Mesendoderm (in vitro differentiated cells): ENCODE measurements around the gene EHF.

Source experiments
- DNase-seq: peaks from one replicate; pipeline ENCODE4 v3.0.0; 2013
- H2AK5ac ChIP-seq: 2 replicates; pipeline ENCODE4 v1.6.1; 2013; ENCODE audit warnings: low read length, inconsistent platforms
- H2BK120ac ChIP-seq: 2 replicates; pipeline ENCODE4 v1.6.1; 2013; ENCODE audit warnings: low read depth, mild to moderate bottlenecking, low read length, moderate library complexity, mixed read lengths
- H2BK15ac ChIP-seq: replicated peaks from 2 replicates; pipeline ENCODE4 v1.6.1; 2013; ENCODE audit warnings: low read depth, mild to moderate bottlenecking, moderate library complexity
- H2BK5ac ChIP-seq: 2 replicates; pipeline ENCODE4 v1.6.1; 2013; ENCODE audit warnings: low read length, inconsistent platforms
- H3K18ac ChIP-seq: 2 replicates; pipeline ENCODE4 v1.6.1; 2013; ENCODE audit warnings: mild to moderate bottlenecking, low read length, mixed read lengths
- H3K23ac ChIP-seq: one replicate; pipeline ENCODE4 v1.6.1; 2013; ENCODE audit warnings: low read length
- H3K27ac ChIP-seq: 2 replicates; pipeline ENCODE4 v1.5.1; 2013; ENCODE audit warnings: low read depth, mild to moderate bottlenecking, inconsistent platforms, low read length, moderate library complexity
- H3K27me3 ChIP-seq: 2 replicates; pipeline ENCODE4 v1.6.1; 2013; ENCODE audit warnings: low read length, control low read depth, mild to moderate bottlenecking, inconsistent platforms; ENCODE audit not compliant: insufficient read depth, poor library complexity
- H3K36me3 ChIP-seq: 2 replicates; pipeline ENCODE4 v1.6.1; 2013; ENCODE audit warnings: low read length, inconsistent platforms; ENCODE audit not compliant: control insufficient read depth, insufficient read depth
- H3K4ac ChIP-seq: one replicate; pipeline ENCODE4 v1.6.1; 2013; ENCODE audit warnings: low read depth, mild to moderate bottlenecking, low read length, moderate library complexity
- H3K4me1 ChIP-seq: 2 replicates; pipeline ENCODE4 v1.6.1; 2013; ENCODE audit warnings: low read depth, low read length, inconsistent platforms; ENCODE audit not compliant: control insufficient read depth
- H3K4me2 ChIP-seq: 2 replicates; pipeline ENCODE4 v1.6.1; 2013; ENCODE audit warnings: low read length
- H3K4me3 ChIP-seq: 2 replicates; pipeline ENCODE4 v1.5.1; 2013; ENCODE audit warnings: mild to moderate bottlenecking, low read length
- H3K56ac ChIP-seq: one replicate; pipeline ENCODE4 v1.6.1; 2013; ENCODE audit warnings: low read length
- H3K79me1 ChIP-seq: 2 replicates; pipeline ENCODE4 v1.6.1; 2013; ENCODE audit warnings: low read length, inconsistent platforms
- H3K79me2 ChIP-seq: 2 replicates; pipeline ENCODE4 v1.6.1; 2013; ENCODE audit warnings: mild to moderate bottlenecking, low read length; ENCODE audit not compliant: control insufficient read depth, insufficient read depth
- H3K9ac ChIP-seq: 2 replicates; pipeline ENCODE4 v1.6.1; 2013; ENCODE audit warnings: low read length, inconsistent platforms
- H4K5ac ChIP-seq: one replicate; pipeline ENCODE4 v1.6.1; 2013; ENCODE audit warnings: low read length
- H4K8ac ChIP-seq: one replicate; pipeline ENCODE4 v1.6.1; 2013; ENCODE audit warnings: low read depth, mild to moderate bottlenecking, control low read depth, low read length, moderate library complexity
- WGBS: extraction: QIAGEN DNeasy Blood & Tissue Kit; methylation state at CpG from one replicate; pipeline ENCODE4 v1.1.7; 2013; ENCODE audit warnings: low lambda C conversion rate, missing lambda C conversion rate; ENCODE audit not compliant: insufficient coverage; ENCODE audit errors: extremely low coverage; 5-methylcytosine and 5-hydroxymethylcytosine counted together

The EHF gene

GRCh38 chr11:34619062-34619516 lies 1.8 kb upstream of the EHF start:
- H3K4me3 ChIP-seq, result no peak overlapping the region
- no peak overlapping the region for H3K9ac ChIP-seq
- peaks cover 8% of the 10 kb centered on the region for H3K4me1 ChIP-seq
- H2BK120ac ChIP-seq, result no peak overlapping the region
- no peak overlapping the region for H2AK5ac ChIP-seq
- no peak overlapping the region for H4K8ac ChIP-seq
- no peak overlapping the region for H3K18ac ChIP-seq
- H3K27ac ChIP-seq, result no peak overlapping the region
- no peaks in the 10 kb centered on the region for H3K27me3 ChIP-seq
- no peaks in the 10 kb centered on the region for H3K36me3 ChIP-seq
- no peak overlapping the region for H4K5ac ChIP-seq
- no peak overlapping the region for H3K4ac ChIP-seq
- peak; percentile 41 for DNase-seq
- WGBS, result no CpG with 5 or more reads among the region's 2 CpGs
- H3K79me2 ChIP-seq, result no peaks in the 10 kb centered on the region
- H3K56ac ChIP-seq, result no peak overlapping the region
- H2BK5ac ChIP-seq, result no peak overlapping the region
- no peak overlapping the region for H3K23ac ChIP-seq
- H3K4me2 ChIP-seq, result no peak overlapping the region
- no peaks in the 10 kb centered on the region for H3K79me1 ChIP-seq
- H2BK15ac ChIP-seq, result no peak overlapping the region

GRCh38 chr11:34620202-34620601 lies 691 bp upstream of the EHF start:
- no peak overlapping the region for H3K18ac ChIP-seq
- H3K4me3 ChIP-seq, result no peak overlapping the region
- H3K4me2 ChIP-seq, result no peak overlapping the region
- WGBS, result no CpG with 5 or more reads among the region's 2 CpGs
- H3K56ac ChIP-seq, result no peak overlapping the region
- no peaks in the 10 kb centered on the region for H3K79me2 ChIP-seq
- no peak overlapping the region for H3K23ac ChIP-seq
- peaks cover 8% of the 10 kb centered on the region for H3K4me1 ChIP-seq
- no peak overlapping the region for H4K8ac ChIP-seq
- no peak overlapping the region for H2BK120ac ChIP-seq
- H4K5ac ChIP-seq, result no peak overlapping the region
- H3K36me3 ChIP-seq, result no peaks in the 10 kb centered on the region
- no peaks in the 10 kb centered on the region for H3K79me1 ChIP-seq
- H2AK5ac ChIP-seq, result no peak overlapping the region
- H3K4ac ChIP-seq, result no peak overlapping the region
- no peaks in the 10 kb centered on the region for H3K27me3 ChIP-seq
- no peak overlapping the region for H3K27ac ChIP-seq
- H3K9ac ChIP-seq, result no peak overlapping the region
- no peak for DNase-seq
- H2BK15ac ChIP-seq, result no peak overlapping the region
- H2BK5ac ChIP-seq, result no peak overlapping the region

- Histone ChIP-seq H3K4ac (peak overlapping the region; percentile 43), H2BK120ac (no peak overlapping the region), H3K56ac (no peak overlapping the region), H4K5ac (peak overlapping the region; percentile 79), H3K4me3 (no peak overlapping the region), H2AK5ac (no peak overlapping the region), H3K9ac (no peak overlapping the region), H2BK15ac (no peak overlapping the region), H3K4me1 (peaks cover 8% of the 10 kb centered on the region), H3K4me2 (no peak overlapping the region), H3K27me3 (no peaks in the 10 kb centered on the region), H4K8ac (no peak overlapping the region), H3K18ac (no peak overlapping the region), H3K27ac (no peak overlapping the region), H3K79me1 (no peaks in the 10 kb centered on the region), H3K36me3 (no peaks in the 10 kb centered on the region), H3K79me2 (no peaks in the 10 kb centered on the region), H2BK5ac (no peak overlapping the region), H3K23ac (no peak overlapping the region)
- no peak for DNase-seq
- WGBS, result no CpG with 5 or more reads among the region's 2 CpGs
Measured at GRCh38 chr11:34621876-34622275, 983 bp downstream of the EHF start.

- no CpG with 5 or more reads among the region's 9 CpGs for WGBS
Measured at GRCh38 chr11:34623463-34623862, 2.6 kb downstream of the EHF start.

GRCh38 chr11:34624069-34624468 lies 3.2 kb downstream of the EHF start:
- H3K18ac ChIP-seq, result no peak overlapping the region
- H3K36me3 ChIP-seq, result no peaks in the 10 kb centered on the region

More at GRCh38 chr11:34623463-34623862, 2.6 kb downstream of the EHF start:
- no peak overlapping the region for H3K56ac ChIP-seq
- H3K4me3 ChIP-seq, result no peak overlapping the region
- no peak overlapping the region for H2BK5ac ChIP-seq
- H3K36me3 ChIP-seq, result no peaks in the 10 kb centered on the region
- no peak overlapping the region for H3K23ac ChIP-seq
- H3K79me1 ChIP-seq, result no peaks in the 10 kb centered on the region
- no peak overlapping the region for H2AK5ac ChIP-seq
- H4K8ac ChIP-seq, result no peak overlapping the region
- H2BK15ac ChIP-seq, result no peak overlapping the region
- no peak overlapping the region for H3K4ac ChIP-seq
- peaks cover 8% of the 10 kb centered on the region for H3K4me1 ChIP-seq
- H3K9ac ChIP-seq, result no peak overlapping the region
- H3K27me3 ChIP-seq, result no peaks in the 10 kb centered on the region
- no peaks in the 10 kb centered on the region for H3K79me2 ChIP-seq
- H4K5ac ChIP-seq, result no peak overlapping the region
- H3K27ac ChIP-seq, result no peak overlapping the region
- no peak overlapping the region for H3K18ac ChIP-seq
- no peak for DNase-seq
- H2BK120ac ChIP-seq, result no peak overlapping the region
- H3K4me2 ChIP-seq, result no peak overlapping the region

GRCh38 chr11:34625576-34625975 lies 4.7 kb downstream of the EHF start:
- no peak overlapping the region for H3K4me2 ChIP-seq
- H3K4ac ChIP-seq, result no peak overlapping the region
- H4K8ac ChIP-seq, result no peak overlapping the region
- no peak overlapping the region for H3K27ac ChIP-seq
- no peak overlapping the region for H3K9ac ChIP-seq
- H2BK120ac ChIP-seq, result no peak overlapping the region
- H2BK15ac ChIP-seq, result no peak overlapping the region
- H3K79me1 ChIP-seq, result no peaks in the 10 kb centered on the region
- no peak overlapping the region for H2BK5ac ChIP-seq
- no peak overlapping the region for H2AK5ac ChIP-seq
- DNase-seq, result no peak
- H3K27me3 ChIP-seq, result no peaks in the 10 kb centered on the region
- H4K5ac ChIP-seq, result no peak overlapping the region
- H3K56ac ChIP-seq, result no peak overlapping the region
- H3K4me3 ChIP-seq, result no peak overlapping the region
- H3K18ac ChIP-seq, result no peak overlapping the region
- H3K4me1 ChIP-seq, result peaks cover 4% of the 10 kb centered on the region
- WGBS, result no CpG with 5 or more reads among the region's 4 CpGs
- H3K36me3 ChIP-seq, result no peaks in the 10 kb centered on the region
- H3K23ac ChIP-seq, result no peak overlapping the region
- no peaks in the 10 kb centered on the region for H3K79me2 ChIP-seq

More at GRCh38 chr11:34624069-34624468, 3.2 kb downstream of the EHF start:
- Histone ChIP-seq H3K4me2 (no peak overlapping the region), H3K56ac (no peak overlapping the region), H2BK5ac (no peak overlapping the region), H2BK15ac (no peak overlapping the region), H2AK5ac (no peak overlapping the region), H2BK120ac (no peak overlapping the region), H3K4ac (no peak overlapping the region), H3K23ac (no peak overlapping the region), H3K4me3 (no peak overlapping the region), H4K5ac (no peak overlapping the region), H3K27ac (no peak overlapping the region), H4K8ac (no peak overlapping the region), H3K79me2 (no peaks in the 10 kb centered on the region), H3K4me1 (peaks cover 8% of the 10 kb centered on the region), H3K27me3 (no peaks in the 10 kb centered on the region), H3K79me1 (no peaks in the 10 kb centered on the region), H3K9ac (no peak overlapping the region)
- DNase-seq, result no peak
- no CpG with 5 or more reads among the region's 10 CpGs for WGBS
